ENCODE measurements around the gene LRRC4B. TPM values are rescaled to one million over a fixed set of nuclear protein-coding genes. Genes with fewer than 3 reads are reported as not detected.

The LRRC4B gene
- total and polyA plus RNA-seq, 2 of the 13 experiments (the other 11 are each of a cell fraction or from before 2014, with no cell fraction given): not detected

GRCh38 chr19:50546527-50547221 lies 21.6 kb downstream of the LRRC4B start:
- ATAC-seq: no peak
- BruUV-seq (replicated peaks): no TSS peak

More at GRCh38 chr19:50546527-50547221, 21.6 kb downstream of the LRRC4B start:
- no peak overlapping the region for H3K4me3 ChIP-seq (replicated peaks in 1 of 3; ENCODE audit: insufficient read depth in 1 of 3, low read depth in 2 of 3, low read length in 3 of 3)
- ChIA-PET CTCF (ENCODE audit: low intra/inter-chr PET ratio, low total read pairs) (no interaction called here), POLR2A (no interaction called here)
- H4K20me1 ChIP-seq (ENCODE audit: insufficient read depth, low read length): no peaks in the 10 kb centered on the region
- H3K9ac ChIP-seq (ENCODE audit: insufficient read depth, low read depth, low read length): no peak overlapping the region
- intact Hi-C loops (cut with micrococcal nuclease; ENCODE audit: unreplicated experiment): no loop called here
- H3K9me3 ChIP-seq (ENCODE audit: low read length): no peaks in the 10 kb centered on the region
- H3K4me2 ChIP-seq (ENCODE audit: low read depth, low read length): no peak overlapping the region
- TF ChIP-seq ZNF775 (CRISPR knock-in tag; IDR thresholded peaks at IDR 0.05; ENCODE audit: borderline replicate concordance) (no peak), HMG20B (CRISPR knock-in tag; conservative IDR thresholded peaks at IDR 0.05) (no peak), RFXAP (CRISPR knock-in tag; IDR thresholded peaks at IDR 0.05; ENCODE audit: borderline replicate concordance) (no peak), ATRX (CRISPR knock-in tag; IDR thresholded peaks at IDR 0.05; ENCODE audit: borderline replicate concordance) (no peak), ZNF570 (CRISPR knock-in tag; IDR thresholded peaks at IDR 0.05; ENCODE audit: borderline replicate concordance) (no peak), KAT7 (CRISPR knock-in tag; IDR thresholded peaks at IDR 0.05; ENCODE audit: borderline replicate concordance) (no peak), PHB2 (IDR thresholded peaks at IDR 0.05; ENCODE audit: partially characterized antibody) (no peak), MYNN (CRISPR knock-in tag; IDR thresholded peaks at IDR 0.05; ENCODE audit: low read depth) (no peak), HIVEP1 (CRISPR knock-in tag; IDR thresholded peaks at IDR 0.05) (no peak), ZSCAN29 (CRISPR knock-in tag; conservative IDR thresholded peaks at IDR 0.05) (no peak), RAD21 (CRISPR knock-in tag; IDR thresholded peaks at IDR 0.05) (no peak)
- TF ChIP-seq, protein P1, sequence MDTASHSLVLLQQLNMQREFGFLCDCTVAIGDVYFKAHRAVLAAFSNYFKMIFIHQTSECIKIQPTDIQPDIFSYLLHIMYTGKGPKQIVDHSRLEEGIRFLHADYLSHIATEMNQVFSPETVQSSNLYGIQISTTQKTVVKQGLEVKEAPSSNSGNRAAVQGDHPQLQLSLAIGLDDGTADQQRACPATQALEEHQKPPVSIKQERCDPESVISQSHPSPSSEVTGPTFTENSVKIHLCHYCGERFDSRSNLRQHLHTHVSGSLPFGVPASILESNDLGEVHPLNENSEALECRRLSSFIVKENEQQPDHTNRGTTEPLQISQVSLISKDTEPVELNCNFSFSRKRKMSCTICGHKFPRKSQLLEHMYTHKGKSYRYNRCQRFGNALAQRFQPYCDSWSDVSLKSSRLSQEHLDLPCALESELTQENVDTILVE (CRISPR knock-in tag; IDR thresholded peaks at IDR 0.05): no peak
- TF ChIP-seq, protein P2, sequence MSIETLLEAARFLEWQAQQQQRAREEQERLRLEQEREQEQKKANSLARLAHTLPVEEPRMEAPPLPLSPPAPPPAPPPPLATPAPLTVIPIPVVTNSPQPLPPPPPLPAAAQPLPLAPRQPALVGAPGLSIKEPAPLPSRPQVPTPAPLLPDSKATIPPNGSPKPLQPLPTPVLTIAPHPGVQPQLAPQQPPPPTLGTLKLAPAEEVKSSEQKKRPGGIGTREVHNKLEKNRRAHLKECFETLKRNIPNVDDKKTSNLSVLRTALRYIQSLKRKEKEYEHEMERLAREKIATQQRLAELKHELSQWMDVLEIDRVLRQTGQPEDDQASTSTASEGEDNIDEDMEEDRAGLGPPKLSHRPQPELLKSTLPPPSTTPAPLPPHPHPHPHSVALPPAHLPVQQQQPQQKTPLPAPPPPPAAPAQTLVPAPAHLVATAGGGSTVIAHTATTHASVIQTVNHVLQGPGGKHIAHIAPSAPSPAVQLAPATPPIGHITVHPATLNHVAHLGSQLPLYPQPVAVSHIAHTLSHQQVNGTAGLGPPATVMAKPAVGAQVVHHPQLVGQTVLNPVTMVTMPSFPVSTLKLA (IDR thresholded peaks at IDR 0.05): no peak
- H3K79me2 ChIP-seq (ENCODE audit: insufficient read depth, low read length): no peaks in the 10 kb centered on the region
- no peak overlapping the region for H3K27ac ChIP-seq (ENCODE audit: extremely low read length, insufficient read depth, low read length)
- no peak overlapping the region for H2AFZ ChIP-seq (ENCODE audit: low read length)
- 40% methylated on average over 19 of the region's 29 CpGs for WGBS (ENCODE audit: low lambda C conversion rate)
- peaks cover 3 to 37% of the 10 kb centered on the region in 2 experiments; a peak in 4 of 5 replicates for H3K27me3 ChIP-seq (ENCODE audit: control insufficient read depth in 1 of 2, insufficient read depth in 2 of 2, low read length in 2 of 2)
- no peaks in the 10 kb centered on the region for H3K4me1 ChIP-seq (ENCODE audit: insufficient read depth, low read length)
- in situ Hi-C loops (cut with HindIII; ENCODE audit: extremely low pct_ligation_motif_present, low pct_unique_long_range_greater_than_20kb): loop anchor here (10.0 kb wide), 1 partner anchor 238 kb away; no protein-coding TSS in a partner anchor
- no peak for DNase-seq (ENCODE audit: low spot score)
- FAIRE-seq: no peak
- H3K36me3 ChIP-seq (replicated peaks in 1 of 2; ENCODE audit: control insufficient read depth in 1 of 2, insufficient read depth in 2 of 2, low read length in 2 of 2): no peaks in the 10 kb centered on the region

Data from HepG2 (cell line).